ENCODE data around the gene KCNA2. TPM values are rescaled to one million over a fixed set of nuclear protein-coding genes. Genes with fewer than 3 reads are reported as not detected.

Gene KCNA2
- polyA plus RNA-seq, 1 of the 3 experiments (the other 2 are of a cell fraction), result not detected

DNA sequence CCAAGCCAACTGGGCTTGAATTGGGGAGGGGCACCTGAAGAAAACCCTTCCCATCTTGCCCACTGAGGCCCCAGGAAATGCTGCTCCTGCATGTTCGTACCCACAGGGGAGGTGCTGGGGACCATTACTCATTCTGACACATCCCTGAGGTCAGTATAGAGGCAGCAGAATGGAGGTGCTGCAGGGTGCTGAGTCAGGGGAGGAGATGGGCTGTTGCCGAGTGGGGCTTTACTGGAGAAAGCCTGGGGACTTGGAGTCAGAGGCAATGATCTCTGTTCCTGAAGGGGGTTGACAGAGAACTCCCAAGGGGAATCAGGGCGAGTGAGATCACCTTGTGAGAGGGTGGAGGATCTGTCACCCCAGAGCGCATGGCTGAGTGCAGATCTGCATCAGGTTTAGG, 47.0 kb downstream of the KCNA2 start:
- H3K9me3 ChIP-seq, result no peaks in the 10 kb centered on the region
- ChIA-PET POLR2A (no interaction called here), CTCF (interaction anchor here (8.4 kb wide), 1 partner anchor 36 kb away, joined by 88 read pairs; the partner anchor contains the start of gene KCNA10)
- no peaks in the 10 kb centered on the region for H3K9me2 ChIP-seq
- no peak overlapping the region for H2AFZ ChIP-seq (ENCODE audit: low read depth)
- no peak overlapping the region for H3K4me3 ChIP-seq (ENCODE audit: low read depth in 2 of 2, low read length in 1 of 2)
- no peak for DNase-seq
- H3K4me1 ChIP-seq (ENCODE audit: control insufficient read depth in 1 of 2, insufficient read depth in 2 of 2, low read depth in 1 of 2, low read length in 1 of 2), result peaks cover 0 to 9% of the 10 kb centered on the region in 2 experiments; a peak in 1 of 4 replicates
- no peaks in the 10 kb centered on the region for H4K20me1 ChIP-seq (ENCODE audit: insufficient read depth)
- no peak overlapping the region for H3K9ac ChIP-seq
- peaks cover 6% of the 10 kb centered on the region; the same call in 1 of the 2 replicates for H3K27me3 ChIP-seq (ENCODE audit: insufficient read depth)
- no peak overlapping the region for H3K27ac ChIP-seq (ENCODE audit: low read depth in 2 of 2, low read length in 1 of 2)
- WGBS (ENCODE audit: low lambda C conversion rate), result 19% methylated on average over 4 of the region's 4 CpGs
- TF ChIP-seq, protein P1, sequence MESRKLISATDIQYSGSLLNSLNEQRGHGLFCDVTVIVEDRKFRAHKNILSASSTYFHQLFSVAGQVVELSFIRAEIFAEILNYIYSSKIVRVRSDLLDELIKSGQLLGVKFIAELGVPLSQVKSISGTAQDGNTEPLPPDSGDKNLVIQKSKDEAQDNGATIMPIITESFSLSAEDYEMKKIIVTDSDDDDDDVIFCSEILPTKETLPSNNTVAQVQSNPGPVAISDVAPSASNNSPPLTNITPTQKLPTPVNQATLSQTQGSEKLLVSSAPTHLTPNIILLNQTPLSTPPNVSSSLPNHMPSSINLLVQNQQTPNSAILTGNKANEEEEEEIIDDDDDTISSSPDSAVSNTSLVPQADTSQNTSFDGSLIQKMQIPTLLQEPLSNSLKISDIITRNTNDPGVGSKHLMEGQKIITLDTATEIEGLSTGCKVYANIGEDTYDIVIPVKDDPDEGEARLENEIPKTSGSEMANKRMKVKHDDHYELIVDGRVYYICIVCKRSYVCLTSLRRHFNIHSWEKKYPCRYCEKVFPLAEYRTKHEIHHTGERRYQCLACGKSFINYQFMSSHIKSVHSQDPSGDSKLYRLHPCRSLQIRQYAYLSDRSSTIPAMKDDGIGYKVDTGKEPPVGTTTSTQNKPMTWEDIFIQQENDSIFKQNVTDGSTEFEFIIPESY (IDR thresholded peaks at IDR 0.05; ENCODE audit: borderline replicate concordance, low read depth), result no peak
- TF ChIP-seq GATA2 (CRISPR knock-in tag; IDR thresholded peaks at IDR 0.05), result no peak
- H3K36me3 ChIP-seq (replicated peaks in 1 of 2; ENCODE audit: control insufficient read depth in 1 of 2, insufficient read depth in 2 of 2, low read length in 1 of 2), result no peaks in the 10 kb centered on the region
- no peaks in the 10 kb centered on the region for H3K79me2 ChIP-seq (ENCODE audit: insufficient read depth)
- H3F3A ChIP-seq (replicated peaks; ENCODE audit: insufficient read depth), result no peaks in the 10 kb centered on the region
- H3K4me2 ChIP-seq, result no peak overlapping the region

DNA sequence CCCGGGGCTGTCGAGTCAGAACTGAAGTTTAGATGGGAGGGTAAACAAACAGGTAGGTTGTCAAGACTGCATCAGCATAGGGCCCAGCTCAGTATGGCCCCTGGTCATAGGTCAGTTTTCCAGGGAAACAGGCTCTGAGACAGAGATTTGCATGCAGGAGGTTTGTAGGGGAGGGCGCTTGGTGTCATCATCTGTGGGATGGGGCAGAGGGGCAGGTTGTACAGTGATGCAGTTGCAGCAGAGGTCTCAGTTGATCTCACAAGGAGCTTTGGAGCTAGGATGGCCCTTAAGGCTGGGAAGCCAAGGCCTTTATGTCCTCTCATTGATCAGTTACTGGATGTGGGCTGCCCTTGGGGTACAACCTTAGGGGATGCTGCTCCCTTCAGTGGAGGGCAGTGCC, 48.7 kb downstream of the KCNA2 start:
- Histone ChIP-seq H3K79me2 (ENCODE audit: insufficient read depth) (no peaks in the 10 kb centered on the region), H3K9me3 (no peaks in the 10 kb centered on the region), H3K4me3 (ENCODE audit: low read depth in 2 of 2, low read length in 1 of 2) (no peak overlapping the region), H3K9me2 (no peaks in the 10 kb centered on the region), H4K20me1 (ENCODE audit: insufficient read depth) (no peaks in the 10 kb centered on the region), H3K9ac (no peak overlapping the region), H3K27me3 (ENCODE audit: insufficient read depth) (peaks cover 6% of the 10 kb centered on the region; the same call in 1 of the 2 replicates), H3K36me3 (replicated peaks in 1 of 2; ENCODE audit: control insufficient read depth in 1 of 2, insufficient read depth in 2 of 2, low read length in 1 of 2) (no peaks in the 10 kb centered on the region), H3K4me1 (ENCODE audit: control insufficient read depth in 1 of 2, insufficient read depth in 2 of 2, low read depth in 1 of 2, low read length in 1 of 2) (peaks cover 0 to 9% of the 10 kb centered on the region in 2 experiments; a peak in 1 of 4 replicates), H3K4me2 (no peak overlapping the region), H3K27ac (ENCODE audit: low read depth in 2 of 2, low read length in 1 of 2) (no peak overlapping the region), H2AFZ (ENCODE audit: low read depth) (no peak overlapping the region), H3F3A (replicated peaks; ENCODE audit: insufficient read depth) (no peaks in the 10 kb centered on the region)
- 21% methylated on average over 3 of the region's 3 CpGs for WGBS (ENCODE audit: low lambda C conversion rate)
- no peak for DNase-seq
- ChIA-PET CTCF (interaction anchor here (1.8 to 11.0 kb wide), 6 partner anchors 9 to 226 kb away, joined by 6 to 148 read pairs (median 48); partner anchors contain the start of genes KCNA10 and KCNA2), POLR2A (no interaction called here)
- TF ChIP-seq RAD21 (IDR thresholded peaks at IDR 0.05; ENCODE audit: low read length), result no peak

DNA sequence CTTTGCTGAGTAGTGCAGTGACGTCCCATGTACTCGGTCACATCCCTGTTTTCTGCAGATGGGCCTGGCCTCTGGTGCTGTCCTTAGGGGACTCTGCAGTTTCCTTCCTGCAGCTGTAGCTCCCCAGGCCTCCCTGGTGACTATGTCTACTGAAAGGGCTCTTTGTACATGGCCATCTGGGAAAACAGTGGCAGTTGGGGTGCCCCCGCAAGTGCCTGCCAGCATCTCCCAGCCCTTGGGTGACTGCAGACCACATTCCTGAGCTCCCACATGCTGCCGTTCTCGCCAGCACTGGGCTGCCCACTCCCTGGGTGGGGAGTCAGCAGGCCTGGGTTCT, 49.7 kb downstream of the KCNA2 start:
- WGBS (ENCODE audit: low lambda C conversion rate), result no CpG with 5 or more reads among the region's 5 CpGs

More for the DNA sequence above, 49.7 kb downstream of the KCNA2 start:
- ChIA-PET POLR2A (no interaction called here), CTCF (interaction anchor here (1.2 to 11.0 kb wide), 13 partner anchors 8 to 227 kb away, joined by 3 to 148 read pairs (median 20); partner anchors contain the start of genes KCNA10 and KCNA2)
- Histone ChIP-seq H4K20me1 (ENCODE audit: insufficient read depth) (no peaks in the 10 kb centered on the region), H3K4me3 (ENCODE audit: low read depth in 2 of 2, low read length in 1 of 2) (no peak overlapping the region), H3K27ac (ENCODE audit: low read depth in 2 of 2, low read length in 1 of 2) (no peak overlapping the region), H2AFZ (ENCODE audit: low read depth) (no peak overlapping the region), H3K9me3 (no peaks in the 10 kb centered on the region), H3K4me1 (ENCODE audit: control insufficient read depth in 1 of 2, insufficient read depth in 2 of 2, low read depth in 1 of 2, low read length in 1 of 2) (peaks cover 0 to 9% of the 10 kb centered on the region in 2 experiments; a peak in 1 of 4 replicates), H3K36me3 (replicated peaks in 1 of 2; ENCODE audit: control insufficient read depth in 1 of 2, insufficient read depth in 2 of 2, low read length in 1 of 2) (no peaks in the 10 kb centered on the region), H3F3A (replicated peaks; ENCODE audit: insufficient read depth) (no peaks in the 10 kb centered on the region), H3K79me2 (ENCODE audit: insufficient read depth) (no peaks in the 10 kb centered on the region), H3K9ac (no peak overlapping the region), H3K4me2 (no peak overlapping the region), H3K9me2 (no peaks in the 10 kb centered on the region), H3K27me3 (ENCODE audit: insufficient read depth) (peaks cover 6% of the 10 kb centered on the region; the same call in 1 of the 2 replicates)
- TF ChIP-seq MXI1 (IDR thresholded peaks at IDR 0.05; ENCODE audit: low read depth, low read length) (no peak), FOXM1 (IDR thresholded peaks at IDR 0.05; ENCODE audit: low read depth) (no peak), RAD21 (IDR thresholded peaks at IDR 0.05; ENCODE audit: low read length) (no peak), CHD2 (IDR thresholded peaks at IDR 0.05; ENCODE audit: low read length, partially characterized antibody) (no peak)
- no peak for DNase-seq

Measured in SK-N-SH (cell line).